Caco-2 (cell line): Measurements from ENCODE around the gene RAD54L. TPM values are rescaled to one million over a fixed set of nuclear protein-coding genes. Genes with fewer than 3 reads are reported as not detected.
"Not testable (repeated sequence)": the region's sequence is repeated elsewhere in the genome, so short reads cannot be mapped to it uniquely, and the experiment has no call there.

Experiments
- BruUV-seq: library from RNA; stranded (reverse); fragments of 400-500 nt; replicated peaks from 2 replicates; lab custom pipeline; 2021; lab: Mats Ljungman, UMichigan
- CTCF ChIA-PET: fragments of 300-600 bp; sonication (Branson Sonifier 250); formaldehyde crosslinking; loops from one replicate; lab custom pipeline; 2022; ENCODE audit warnings: antibody characterized with exemption; lab: Charles Lee
- POLR2A ChIA-PET: fragments of 300-600 bp; sonication (Branson Sonifier 250); formaldehyde crosslinking; loops from one replicate; lab custom pipeline; 2022; ENCODE audit warnings: antibody characterized with exemption; lab: Charles Lee
- DNase-seq, 2 experiments: peaks; one replicate each; pipeline versions ENCODE4 v3.0.0 to v3.0.0-alpha.2; 2020 to 2022
- H3K27me3 ChIP-seq: replicated peaks from 2 replicates; pipeline ENCODE4 v1.6.0; 2011; ENCODE audit warnings: low read length; ENCODE audit not compliant: control insufficient read depth, insufficient read depth
- H3K36me3 ChIP-seq: 2 replicates; pipeline ENCODE4 v1.5.1; 2011; ENCODE audit warnings: low read length; ENCODE audit not compliant: control insufficient read depth, insufficient read depth
- H3K4me1 ChIP-seq: fragments of 250-450 bp; sonication (Bioruptor Pico); 2 replicates; pipeline ENCODE4 v1.5.1; 2020; ENCODE audit warnings: mild to moderate bottlenecking
- H3K4me3 ChIP-seq: 2 replicates; pipeline ENCODE4 v1.5.1; 2011; ENCODE audit warnings: low read depth, mild to moderate bottlenecking, control low read depth, low read length
- H3K9me3 ChIP-seq: fragments of 250-450 bp; sonication (Bioruptor Pico); 2 replicates; pipeline ENCODE4 v1.5.1; 2020; ENCODE audit warnings: mild to moderate bottlenecking, moderate library complexity
- H3K27ac Mint-ChIP-seq: one replicate; pipeline ENCODE4 v1.8.0; 2022; ENCODE audit warnings: mixed read lengths; ENCODE audit not compliant: unreplicated experiment
- H3K27me3 Mint-ChIP-seq: one replicate; pipeline ENCODE4 v1.8.0; 2022; ENCODE audit warnings: mixed read lengths; ENCODE audit not compliant: insufficient read depth, unreplicated experiment
- H3K36me3 Mint-ChIP-seq: one replicate; pipeline ENCODE4 v1.8.0; 2022; ENCODE audit warnings: mild to moderate bottlenecking, mixed read lengths; ENCODE audit not compliant: insufficient read depth, unreplicated experiment
- H3K4me1 Mint-ChIP-seq: one replicate; pipeline ENCODE4 v1.8.0; 2022; ENCODE audit warnings: low read depth, mixed read lengths; ENCODE audit not compliant: unreplicated experiment
- H3K4me3 Mint-ChIP-seq: one replicate; pipeline ENCODE4 v1.8.0; 2022; ENCODE audit warnings: mild to moderate bottlenecking, moderate library complexity, mixed read lengths; ENCODE audit not compliant: unreplicated experiment
- H3K9me3 Mint-ChIP-seq: one replicate; pipeline ENCODE4 v1.8.0; 2022; ENCODE audit warnings: mixed read lengths; ENCODE audit not compliant: unreplicated experiment
- intact Hi-C: fragments of 100-400 bp; cut with micrococcal nuclease; formaldehyde crosslinking; loops from one replicate; pipeline ENCODE4 v1.10.0; 2022; ENCODE audit not compliant: unreplicated experiment
- total RNA-seq: library from RNA; stranded (reverse); gene quantifications from 2 replicates; pipeline ENCODE4 v1.2.3, GENCODE V29; 2022
- TF ChIP-seq, protein P1 (sequence below), 2 experiments: fragments of 200-600 bp in 1 of 2; IDR thresholded peaks; 1 replicate in 1 of 2; 2 replicates in 1 of 2; pipeline versions ENCODE4 v1.5.1 to v1.8.0; 2011 to 2022; ENCODE audit warnings: antibody characterized with exemption in 1 of 2, control low read depth in 1 of 2, inconsistent platforms in 1 of 2, low read depth in 1 of 2, low read length in 1 of 2, mild to moderate bottlenecking in 1 of 2, moderate library complexity in 1 of 2; ENCODE audit not compliant: insufficient read depth in 1 of 2, severe bottlenecking in 1 of 2, unreplicated experiment in 1 of 2

RAD54L gene
- total RNA-seq, 1 experiment from 2014 or later, result 29.1 TPM

DNA sequence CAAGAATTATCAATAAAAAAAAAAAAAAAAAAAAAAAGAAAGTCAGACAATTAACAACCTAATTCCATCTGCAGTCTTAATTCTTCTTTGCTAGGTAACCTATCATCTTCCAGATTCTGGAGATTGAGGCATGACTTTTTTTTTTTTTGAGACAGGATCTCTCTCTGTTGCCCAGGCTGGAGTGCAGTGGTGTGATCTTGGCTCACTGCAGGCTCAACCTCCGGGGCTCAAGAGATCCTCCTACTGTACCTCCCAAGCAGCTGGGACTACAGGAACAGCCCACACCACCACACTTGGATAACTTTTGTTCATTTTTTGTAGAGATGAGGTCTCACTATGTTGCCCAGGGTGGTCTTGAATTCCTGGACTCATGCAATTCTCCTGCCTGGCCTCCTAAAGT is 4.6 kb upstream of the RAD54L start:
- Mint-ChIP-seq H3K36me3 (peaks cover 15% of the 10 kb centered on the region), H3K9me3 (no peaks in the 10 kb centered on the region), H3K4me3 (no peak overlapping the region), H3K4me1 (no peaks in the 10 kb centered on the region), H3K27ac (no peak overlapping the region), H3K27me3 (no peaks in the 10 kb centered on the region)
- BruUV-seq, result no TSS peak
- ChIA-PET CTCF (no interaction called here), POLR2A (no interaction called here)
- intact Hi-C loops, result no loop called here
- Histone ChIP-seq H3K4me1 (no peaks in the 10 kb centered on the region), H3K9me3 (no peaks in the 10 kb centered on the region), H3K4me3 (no peak overlapping the region), H3K36me3 (no peaks in the 10 kb centered on the region), H3K27me3 (no peaks in the 10 kb centered on the region)
- no peak for DNase-seq
- TF ChIP-seq, protein P1, sequence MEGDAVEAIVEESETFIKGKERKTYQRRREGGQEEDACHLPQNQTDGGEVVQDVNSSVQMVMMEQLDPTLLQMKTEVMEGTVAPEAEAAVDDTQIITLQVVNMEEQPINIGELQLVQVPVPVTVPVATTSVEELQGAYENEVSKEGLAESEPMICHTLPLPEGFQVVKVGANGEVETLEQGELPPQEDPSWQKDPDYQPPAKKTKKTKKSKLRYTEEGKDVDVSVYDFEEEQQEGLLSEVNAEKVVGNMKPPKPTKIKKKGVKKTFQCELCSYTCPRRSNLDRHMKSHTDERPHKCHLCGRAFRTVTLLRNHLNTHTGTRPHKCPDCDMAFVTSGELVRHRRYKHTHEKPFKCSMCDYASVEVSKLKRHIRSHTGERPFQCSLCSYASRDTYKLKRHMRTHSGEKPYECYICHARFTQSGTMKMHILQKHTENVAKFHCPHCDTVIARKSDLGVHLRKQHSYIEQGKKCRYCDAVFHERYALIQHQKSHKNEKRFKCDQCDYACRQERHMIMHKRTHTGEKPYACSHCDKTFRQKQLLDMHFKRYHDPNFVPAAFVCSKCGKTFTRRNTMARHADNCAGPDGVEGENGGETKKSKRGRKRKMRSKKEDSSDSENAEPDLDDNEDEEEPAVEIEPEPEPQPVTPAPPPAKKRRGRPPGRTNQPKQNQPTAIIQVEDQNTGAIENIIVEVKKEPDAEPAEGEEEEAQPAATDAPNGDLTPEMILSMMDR (IDR thresholded peaks at IDR 0.05; ENCODE audit: insufficient read depth in 1 of 2, low read depth in 1 of 2, low read length in 1 of 2, severe bottlenecking in 1 of 2, unreplicated experiment in 1 of 2), result no peak

DNA sequence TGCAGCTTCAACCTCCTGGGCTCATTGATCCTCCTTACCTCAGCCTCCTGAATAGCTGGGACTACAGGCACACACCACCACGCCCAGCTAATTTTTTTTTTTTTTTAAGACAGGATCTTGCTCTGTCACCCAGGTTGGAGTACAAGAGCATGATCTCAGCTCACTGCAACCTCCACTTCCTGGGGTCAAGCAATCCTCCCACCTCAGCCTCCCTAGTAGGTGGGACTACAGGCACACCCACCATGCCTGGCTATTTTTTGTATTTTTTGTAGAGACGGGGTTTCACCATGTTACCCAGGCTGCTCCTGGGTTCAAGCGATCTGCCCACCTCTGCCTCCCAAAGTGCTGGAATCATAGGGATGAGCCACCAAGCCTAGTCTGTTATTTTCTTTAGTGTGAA is 3.7 kb upstream of the RAD54L start:
- H3K9me3 ChIP-seq, H3K36me3 ChIP-seq, H3K9me3 Mint-ChIP-seq, H3K27me3 ChIP-seq, BruUV-seq, POLR2A ChIA-PET, DNase-seq, H3K4me1 ChIP-seq, H3K4me1 Mint-ChIP-seq, H3K4me3 Mint-ChIP-seq, H3K27me3 Mint-ChIP-seq, H3K27ac Mint-ChIP-seq, H3K4me3 ChIP-seq: not testable (repeated sequence)
- CTCF ChIA-PET, result interaction anchor here (1.6 kb wide), 1 partner anchor 104 kb away, joined by 5 read pairs; no protein-coding TSS in a partner anchor
- peaks cover 19% of the 10 kb centered on the region for H3K36me3 Mint-ChIP-seq
- intact Hi-C loops, result loop anchor here (1.0 kb wide), 1 partner anchor 20 kb away; no protein-coding TSS in a partner anchor

DNA sequence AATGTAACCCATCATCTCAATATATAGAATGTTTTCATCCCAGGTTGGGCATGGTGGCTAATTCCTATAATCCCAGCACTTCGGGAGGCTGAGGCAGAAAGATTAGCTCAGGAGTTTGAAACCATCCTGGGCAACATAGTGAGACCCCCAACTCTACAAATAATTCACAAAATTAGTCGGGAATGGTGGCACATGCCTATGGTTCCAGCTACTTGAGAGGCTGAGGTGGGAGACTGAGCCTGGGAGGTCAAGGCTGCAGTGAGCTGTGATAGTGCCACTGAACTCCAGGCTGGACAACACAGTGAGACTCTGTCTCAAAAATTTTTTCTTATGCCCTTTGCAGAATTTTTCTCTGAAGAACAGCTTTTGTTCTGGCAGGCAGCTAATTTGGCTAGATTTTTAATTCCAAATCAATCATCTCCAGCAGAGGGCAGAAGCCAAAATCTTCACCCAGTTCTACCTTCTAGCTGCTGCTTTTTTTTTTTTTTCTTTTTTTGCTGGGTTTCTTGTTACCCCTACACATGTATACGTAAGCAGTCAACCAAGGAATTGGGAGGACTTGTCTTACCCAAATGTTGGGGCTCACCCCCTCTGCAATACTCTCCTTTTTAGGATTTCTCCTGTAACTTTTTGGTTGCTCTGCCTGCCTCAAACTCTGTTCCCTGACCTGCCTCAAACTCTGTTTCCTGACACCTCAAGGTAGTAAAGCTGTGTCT is 2.7 kb upstream of the RAD54L start:
- Mint-ChIP-seq H3K4me3 (no peak overlapping the region), H3K36me3 (peaks cover 23% of the 10 kb centered on the region), H3K27me3 (no peaks in the 10 kb centered on the region), H3K4me1 (peaks cover 6% of the 10 kb centered on the region), H3K27ac (no peak overlapping the region), H3K9me3 (no peaks in the 10 kb centered on the region)
- ChIA-PET POLR2A (interaction anchor here (0.9 kb wide), 1 partner anchor 35 kb away, joined by 4 read pairs; no protein-coding TSS in a partner anchor), CTCF (interaction anchor here (0.5 to 1.6 kb wide), 7 partner anchors 10 to 311 kb away, joined by 3 to 11 read pairs (median 3); no protein-coding TSS in a partner anchor)
- intact Hi-C loops, result loop anchor here (1.0 kb wide), 1 partner anchor 21 kb away; no protein-coding TSS in a partner anchor
- TF ChIP-seq, protein P1 (IDR thresholded peaks at IDR 0.05; ENCODE audit: insufficient read depth in 1 of 2, low read depth in 1 of 2, low read length in 1 of 2, severe bottlenecking in 1 of 2, unreplicated experiment in 1 of 2), result peak; percentile 25 to 41
- Histone ChIP-seq H3K27me3 (no peaks in the 10 kb centered on the region), H3K36me3 (no peaks in the 10 kb centered on the region), H3K9me3 (no peaks in the 10 kb centered on the region), H3K4me3 (no peak overlapping the region), H3K4me1 (no peaks in the 10 kb centered on the region)
- peak in 1 of 2 experiments; percentile 13 for DNase-seq
- BruUV-seq, result no TSS peak

DNA sequence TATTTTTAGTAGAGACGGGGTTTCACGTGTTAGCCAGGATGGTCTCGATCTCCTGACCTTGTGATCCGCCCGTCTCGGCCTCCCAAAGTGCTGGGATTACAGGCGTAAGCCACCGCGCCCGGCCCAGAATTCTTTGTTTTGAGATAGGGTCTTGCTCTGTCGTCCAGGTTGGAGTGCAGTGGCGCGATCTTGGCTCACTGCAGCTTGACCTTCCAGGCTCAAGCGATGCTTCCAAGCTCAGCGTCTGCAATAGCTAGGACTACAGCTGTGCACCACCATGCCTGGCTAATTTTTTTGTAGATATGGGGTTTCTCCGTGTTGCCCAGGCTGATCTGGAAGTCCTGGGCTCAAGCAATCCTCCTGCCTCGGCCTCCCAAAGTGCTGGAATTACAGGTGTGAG is 1.4 kb upstream of the RAD54L start:
- DNase-seq, H3K27me3 ChIP-seq, H3K27me3 Mint-ChIP-seq, H3K4me1 ChIP-seq, H3K9me3 Mint-ChIP-seq, H3K9me3 ChIP-seq, H3K4me1 Mint-ChIP-seq, intact Hi-C loops, H3K36me3 ChIP-seq, BruUV-seq: not testable (repeated sequence)
- Mint-ChIP-seq H3K4me3 (peak overlapping the region; percentile 96), H3K36me3 (peaks cover 23% of the 10 kb centered on the region), H3K27ac (peak overlapping the region; percentile 98)
- ChIA-PET POLR2A (interaction anchor here (1.9 kb wide), 1 partner anchor 23 kb away, joined by 8 read pairs; no protein-coding TSS in a partner anchor), CTCF (interaction anchor here (1.5 kb wide), 1 partner anchor 101 kb away, joined by 7 read pairs; no protein-coding TSS in a partner anchor)
- peak overlapping the region; percentile 64 for H3K4me3 ChIP-seq
